Right atrium auricular region (tissue), 2 donors: ENCODE results near the gene SIK2. TPM values are rescaled to one million over a fixed set of nuclear protein-coding genes. Genes with fewer than 3 reads are reported as not detected.

Experiments
- DNase-seq: peaks from one replicate; pipeline ENCODE4 v3.0.0-alpha.2; 2019; ENCODE audit warnings: low spot score
- H3K27ac ChIP-seq, 2 donors: fragments of 200-600 bp; sonication (generic); 1 replicate in 1 of 2; 2 replicates in 1 of 2; pipeline ENCODE4 v1.5.1; 2016 to 2019
- H3K27me3 ChIP-seq, 2 donors: fragments of 200-600 bp; sonication (generic); one replicate each; pipeline versions ENCODE4 v1.5.1 to v1.6.0; 2017 to 2019
- H3K36me3 ChIP-seq: fragments of 200-600 bp; sonication (generic); one replicate; pipeline ENCODE4 v1.5.1; 2016
- H3K4me1 ChIP-seq, 2 donors: fragments of 200-600 bp; sonication (generic); one replicate each; pipeline versions ENCODE4 v1.5.1 to v1.6.0; 2017 to 2019
- H3K4me3 ChIP-seq, 2 donors: fragments of 200-600 bp; sonication (generic); 1 replicate in 1 of 2; 2 replicates in 1 of 2; pipeline ENCODE4 v1.5.1; 2017 to 2019; ENCODE audit warnings: mild to moderate bottlenecking in 1 of 2, moderate library complexity in 1 of 2
- H3K9me3 ChIP-seq, 2 donors: fragments of 200-600 bp; sonication (generic); one replicate each; pipeline ENCODE4 v1.5.1; 2019
- total RNA-seq, 2 donors: library from RNA; depleted of rRNA; stranded (reverse); fragments of >200 nt; gene quantifications; one replicate each; pipeline ENCODE4 v1.1.0, GENCODE V29; 2016
- TF ChIP-seq, protein P1 (sequence below), 2 donors: fragments of 200-600 bp; sonication (generic); IDR thresholded peaks; one replicate each; pipeline ENCODE4 v1.5.1; 2019; ENCODE audit warnings: antibody characterized with exemption in 2 of 2

The SIK2 gene
- total RNA-seq, 2 donors from 2014 or later, result 23.5 to 28.0 TPM

DNA sequence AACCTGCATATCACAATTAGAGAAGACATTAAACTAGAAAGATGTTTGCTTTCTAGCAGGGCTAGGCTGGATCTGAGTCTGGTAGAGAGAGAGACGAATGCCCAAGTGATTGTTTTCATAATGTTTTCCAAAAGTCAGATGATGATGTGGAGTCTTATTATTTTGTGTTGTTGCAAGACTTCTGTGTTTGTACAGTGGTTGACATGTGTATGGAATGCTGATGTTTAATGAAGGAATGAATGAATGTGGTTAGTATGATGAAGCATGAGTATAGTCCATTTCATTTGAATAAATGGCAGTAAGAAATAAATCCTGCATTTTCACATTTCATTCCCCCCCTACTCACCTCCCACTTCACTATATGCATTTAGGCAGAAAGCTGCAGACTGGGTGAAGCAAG, 94.3 kb downstream of the SIK2 start:
- no peaks in the 10 kb centered on the region for H3K27me3 ChIP-seq
- peaks cover 0 to 43% of the 10 kb centered on the region in 2 donors for H3K4me1 ChIP-seq
- H3K27ac ChIP-seq, result no peak overlapping the region
- peaks cover 4% of the 10 kb centered on the region for H3K36me3 ChIP-seq
- no peak overlapping the region for H3K4me3 ChIP-seq
- no peaks in the 10 kb centered on the region for H3K9me3 ChIP-seq
- TF ChIP-seq, protein P1, sequence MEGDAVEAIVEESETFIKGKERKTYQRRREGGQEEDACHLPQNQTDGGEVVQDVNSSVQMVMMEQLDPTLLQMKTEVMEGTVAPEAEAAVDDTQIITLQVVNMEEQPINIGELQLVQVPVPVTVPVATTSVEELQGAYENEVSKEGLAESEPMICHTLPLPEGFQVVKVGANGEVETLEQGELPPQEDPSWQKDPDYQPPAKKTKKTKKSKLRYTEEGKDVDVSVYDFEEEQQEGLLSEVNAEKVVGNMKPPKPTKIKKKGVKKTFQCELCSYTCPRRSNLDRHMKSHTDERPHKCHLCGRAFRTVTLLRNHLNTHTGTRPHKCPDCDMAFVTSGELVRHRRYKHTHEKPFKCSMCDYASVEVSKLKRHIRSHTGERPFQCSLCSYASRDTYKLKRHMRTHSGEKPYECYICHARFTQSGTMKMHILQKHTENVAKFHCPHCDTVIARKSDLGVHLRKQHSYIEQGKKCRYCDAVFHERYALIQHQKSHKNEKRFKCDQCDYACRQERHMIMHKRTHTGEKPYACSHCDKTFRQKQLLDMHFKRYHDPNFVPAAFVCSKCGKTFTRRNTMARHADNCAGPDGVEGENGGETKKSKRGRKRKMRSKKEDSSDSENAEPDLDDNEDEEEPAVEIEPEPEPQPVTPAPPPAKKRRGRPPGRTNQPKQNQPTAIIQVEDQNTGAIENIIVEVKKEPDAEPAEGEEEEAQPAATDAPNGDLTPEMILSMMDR (IDR thresholded peaks at IDR 0.05), result no peak
- DNase-seq, result no peak

DNA sequence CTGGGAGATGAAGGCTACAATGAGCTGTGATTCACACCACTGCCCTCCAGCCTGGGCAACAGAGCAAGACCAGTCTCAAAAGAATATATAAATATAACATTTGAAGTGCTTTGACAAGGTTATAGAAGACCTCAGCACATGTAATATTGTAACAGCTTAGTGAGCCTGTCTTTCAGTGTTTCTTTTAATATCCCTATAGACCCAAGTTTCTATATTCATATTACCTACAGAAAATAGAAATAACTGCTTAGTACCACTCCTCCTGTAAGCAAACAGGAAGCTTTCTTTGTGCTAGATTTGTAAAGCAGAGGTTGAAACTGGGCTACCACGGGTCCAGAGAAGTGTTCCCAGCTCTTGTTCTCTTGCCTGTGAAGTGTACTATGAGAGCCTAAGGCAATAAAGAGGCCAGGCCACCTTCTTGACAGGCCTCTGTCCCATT, 95.7 kb downstream of the SIK2 start:
- TF ChIP-seq, protein P1 (IDR thresholded peaks at IDR 0.05), result no peak
- Histone ChIP-seq H3K4me1 (peaks cover 0 to 43% of the 10 kb centered on the region in 2 donors), H3K27me3 (no peaks in the 10 kb centered on the region), H3K4me3 (no peak overlapping the region), H3K9me3 (no peaks in the 10 kb centered on the region), H3K36me3 (peaks cover 5% of the 10 kb centered on the region), H3K27ac (no peak overlapping the region)
- no peak for DNase-seq

DNA sequence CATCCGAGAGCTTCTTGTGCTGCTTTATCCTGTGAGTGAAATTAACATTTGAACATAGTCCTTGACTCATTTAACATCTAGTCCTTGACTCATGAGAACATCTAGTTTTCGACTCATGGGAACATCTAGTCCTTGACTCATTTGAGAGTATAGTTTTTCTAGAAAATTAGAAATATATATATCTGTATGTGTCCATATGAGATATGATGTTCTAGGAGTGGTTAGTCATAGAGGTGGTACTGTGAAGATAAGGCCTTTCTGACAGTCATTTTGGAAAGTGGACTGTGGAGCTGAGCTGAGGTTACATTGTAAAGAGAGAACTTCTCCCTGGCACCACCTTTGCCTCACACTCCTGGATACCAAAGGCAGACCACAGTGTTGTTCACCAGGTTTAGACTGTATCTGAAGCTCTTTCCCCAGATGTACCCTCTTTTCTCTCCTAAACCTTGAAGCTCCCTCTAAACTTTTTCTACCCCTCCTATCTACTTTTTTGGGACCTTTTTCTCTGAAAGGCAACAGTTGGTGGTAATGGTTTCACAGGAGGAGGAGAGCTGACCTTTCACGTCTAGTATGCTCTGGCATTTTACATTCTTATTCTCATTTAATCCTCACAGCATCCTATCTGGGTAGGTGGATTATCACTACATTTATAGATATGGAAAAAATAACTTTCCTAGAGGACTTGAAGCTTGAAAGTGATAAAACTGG, 96.8 kb downstream of the SIK2 start:
- no peaks in the 10 kb centered on the region for H3K27me3 ChIP-seq
- peak overlapping the region in 1 of 2 donors; percentile 22 for H3K27ac ChIP-seq
- H3K4me3 ChIP-seq, result no peak overlapping the region
- H3K4me1 ChIP-seq, result peaks cover 0 to 34% of the 10 kb centered on the region in 2 donors
- no peak for DNase-seq
- H3K9me3 ChIP-seq, result no peaks in the 10 kb centered on the region
- TF ChIP-seq, protein P1 (IDR thresholded peaks at IDR 0.05), result no peak
- peaks cover 15% of the 10 kb centered on the region for H3K36me3 ChIP-seq

DNA sequence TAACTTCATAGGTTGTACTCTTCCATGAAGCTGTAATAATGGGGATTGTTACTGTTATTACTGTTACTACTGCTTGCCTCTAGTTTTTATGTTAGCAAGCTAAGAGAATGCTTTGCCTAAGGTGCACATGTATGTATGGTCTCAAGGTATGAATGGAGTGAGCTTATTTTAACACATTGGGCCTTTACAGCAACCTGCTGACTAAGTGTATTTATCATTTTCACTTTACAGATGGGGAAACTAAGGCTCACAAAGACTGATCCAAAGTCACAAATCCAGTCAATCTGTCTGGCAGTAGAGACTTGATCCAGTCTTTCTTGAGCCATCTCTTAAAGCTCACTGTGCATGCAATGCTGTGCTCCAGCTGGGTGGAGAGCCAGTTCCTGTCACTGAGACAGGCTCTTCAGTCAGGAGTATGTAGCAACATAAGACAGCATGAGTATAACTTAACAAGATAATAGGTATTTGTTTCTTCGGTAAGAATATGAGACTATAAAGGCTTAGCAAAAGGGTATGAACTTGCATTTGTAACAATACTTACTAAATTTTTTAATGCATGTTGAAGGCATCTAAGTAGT, 97.4 kb downstream of the SIK2 start:
- Histone ChIP-seq H3K9me3 (no peaks in the 10 kb centered on the region), H3K36me3 (peaks cover 22% of the 10 kb centered on the region), H3K4me1 (peaks cover 0 to 28% of the 10 kb centered on the region in 2 donors), H3K4me3 (no peak overlapping the region), H3K27ac (peak overlapping the region in 1 of 2 donors; percentile 22), H3K27me3 (no peaks in the 10 kb centered on the region)
- no peak for DNase-seq
- TF ChIP-seq, protein P1 (IDR thresholded peaks at IDR 0.05), result no peak

DNA sequence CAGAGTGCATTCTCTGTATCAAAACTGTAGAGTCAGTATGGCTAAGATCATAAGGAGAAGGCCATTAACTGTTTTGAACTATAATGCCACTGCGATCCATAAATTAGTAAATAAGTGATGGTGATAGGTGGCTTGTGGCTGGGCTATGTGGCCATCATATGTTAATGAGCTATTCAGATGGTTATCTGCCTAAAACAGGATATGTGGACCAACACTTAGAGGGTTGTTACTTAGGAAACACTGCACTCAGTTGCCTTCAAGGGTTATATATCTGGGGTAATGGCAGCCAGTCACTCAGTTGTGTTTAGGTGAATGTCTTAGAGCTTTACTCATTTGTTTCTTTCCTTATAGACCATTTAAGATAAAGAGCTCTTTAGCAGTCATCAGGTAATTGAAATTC, 97.9 kb downstream of the SIK2 start:
- no peak for DNase-seq
- peaks cover 27% of the 10 kb centered on the region for H3K36me3 ChIP-seq
- H3K27me3 ChIP-seq, result no peaks in the 10 kb centered on the region
- no peak overlapping the region for H3K4me3 ChIP-seq
- no peak overlapping the region for H3K27ac ChIP-seq
- peaks cover 0 to 23% of the 10 kb centered on the region in 2 donors for H3K4me1 ChIP-seq
- TF ChIP-seq, protein P1 (IDR thresholded peaks at IDR 0.05), result no peak
- no peaks in the 10 kb centered on the region for H3K9me3 ChIP-seq
